ENCODE data around the gene C2CD4D.

DNA sequence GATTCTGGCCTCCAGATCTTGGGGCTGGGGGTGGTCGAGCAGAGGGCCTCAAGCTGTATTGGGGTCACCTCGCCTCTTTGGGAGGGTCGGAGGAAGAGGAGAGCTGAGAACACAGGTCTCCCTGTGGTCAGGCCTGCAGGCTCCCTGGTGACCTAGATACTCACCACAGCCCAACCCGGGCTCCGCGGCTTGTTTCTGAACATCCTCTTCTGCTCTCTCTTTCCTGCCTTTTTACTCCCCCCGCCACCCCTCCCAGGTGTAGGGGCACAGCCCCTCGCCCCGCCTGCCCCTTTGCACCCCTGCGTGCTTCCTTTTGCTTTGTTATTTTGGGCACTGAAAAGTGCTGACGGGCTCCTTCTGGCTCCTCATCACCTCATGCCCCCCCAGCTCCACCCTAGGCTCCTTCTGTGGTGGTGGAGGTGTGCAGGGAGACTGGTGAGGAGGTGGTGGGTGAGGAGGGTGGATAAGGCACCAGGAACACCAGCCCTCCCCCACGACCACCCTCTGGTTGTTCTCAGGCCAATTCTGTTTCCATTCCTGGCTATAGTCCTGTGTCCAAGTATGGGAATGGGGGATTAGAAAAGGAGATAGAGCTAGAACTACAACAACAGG, 23.8 kb downstream of the C2CD4D start:
- TF ChIP-seq, protein P1, sequence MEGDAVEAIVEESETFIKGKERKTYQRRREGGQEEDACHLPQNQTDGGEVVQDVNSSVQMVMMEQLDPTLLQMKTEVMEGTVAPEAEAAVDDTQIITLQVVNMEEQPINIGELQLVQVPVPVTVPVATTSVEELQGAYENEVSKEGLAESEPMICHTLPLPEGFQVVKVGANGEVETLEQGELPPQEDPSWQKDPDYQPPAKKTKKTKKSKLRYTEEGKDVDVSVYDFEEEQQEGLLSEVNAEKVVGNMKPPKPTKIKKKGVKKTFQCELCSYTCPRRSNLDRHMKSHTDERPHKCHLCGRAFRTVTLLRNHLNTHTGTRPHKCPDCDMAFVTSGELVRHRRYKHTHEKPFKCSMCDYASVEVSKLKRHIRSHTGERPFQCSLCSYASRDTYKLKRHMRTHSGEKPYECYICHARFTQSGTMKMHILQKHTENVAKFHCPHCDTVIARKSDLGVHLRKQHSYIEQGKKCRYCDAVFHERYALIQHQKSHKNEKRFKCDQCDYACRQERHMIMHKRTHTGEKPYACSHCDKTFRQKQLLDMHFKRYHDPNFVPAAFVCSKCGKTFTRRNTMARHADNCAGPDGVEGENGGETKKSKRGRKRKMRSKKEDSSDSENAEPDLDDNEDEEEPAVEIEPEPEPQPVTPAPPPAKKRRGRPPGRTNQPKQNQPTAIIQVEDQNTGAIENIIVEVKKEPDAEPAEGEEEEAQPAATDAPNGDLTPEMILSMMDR (optimal IDR thresholded peaks at IDR 0.05 in 1 of 3, IDR thresholded peaks at IDR 0.05 in 1 of 3, conservative IDR thresholded peaks at IDR 0.05 in 1 of 3; ENCODE audit: extremely low read depth in 1 of 3, insufficient read depth in 2 of 3, low read length in 3 of 3) = no peak
- TF ChIP-seq EZH2 (IDR thresholded peaks at IDR 0.05; ENCODE audit: low read length) = no peak
